Naive thymus-derived CD4-positive, alpha-beta T cell (primary cell): ENCODE results near the gene FAM222A. TPM values are rescaled to one million over a fixed set of nuclear protein-coding genes. Genes with fewer than 3 reads are reported as not detected.
A peak's percentile ranks its signal among the peaks of the same experiment; 100 is the strongest.

Experiments
- ATAC-seq: fragments of 150-1000 bp; cut with Tn5 transposase; 2 replicates; pipeline ENCODE4 v1.10.0; 2021; ENCODE audit warnings: mild to moderate bottlenecking, moderate library complexity
- CTCF ChIA-PET: fragments of 350-600 bp; sonication (Branson Sonifier 250); formaldehyde crosslinking; loops from one replicate; lab custom pipeline; 2021; ENCODE audit warnings: antibody characterized with exemption; lab: Charles Lee
- POLR2A ChIA-PET: fragments of 350-600 bp; sonication (Branson Sonifier 250); formaldehyde crosslinking; loops from one replicate; lab custom pipeline; 2021; ENCODE audit warnings: antibody characterized with exemption, inconsistent platforms; lab: Charles Lee
- DNase-seq, 9 donors: peaks; one replicate each; pipeline versions ENCODE4 v3.0.0 to v3.0.0-alpha.2; 2020 to 2022; ENCODE audit warnings: mixed read lengths in 1 of 9
- H3K27ac ChIP-seq: one replicate; pipeline ENCODE4 v1.7.0; 2013; ENCODE audit warnings: mild to moderate bottlenecking, low read depth, low read length, moderate library complexity
- H3K27me3 ChIP-seq, 2 donors: one replicate each; pipeline ENCODE4 v1.7.0; 2013; ENCODE audit warnings: low read length in 2 of 2, mild to moderate bottlenecking in 2 of 2, moderate library complexity in 2 of 2; ENCODE audit not compliant: control insufficient read depth in 2 of 2, insufficient read depth in 2 of 2
- H3K36me3 ChIP-seq, 3 experiments: 1 replicate in 2 of 3; 2 replicates in 1 of 3; pipeline ENCODE4 v1.7.0; 2013; ENCODE audit warnings: low read length in 3 of 3, mild to moderate bottlenecking in 3 of 3, moderate library complexity in 1 of 3; ENCODE audit not compliant: insufficient read depth in 3 of 3, control insufficient read depth in 2 of 3
- H3K4me1 ChIP-seq, 2 donors: one replicate each; pipeline ENCODE4 v1.7.0; 2013; ENCODE audit warnings: low read length in 2 of 2, mild to moderate bottlenecking in 2 of 2, moderate library complexity in 1 of 2; ENCODE audit not compliant: control insufficient read depth in 2 of 2, insufficient read depth in 2 of 2
- H3K4me3 ChIP-seq: 2 replicates; pipeline ENCODE4 v1.7.0; 2013; ENCODE audit warnings: mild to moderate bottlenecking, low read length
- H3K9me3 ChIP-seq, 3 experiments: 1 replicate in 2 of 3; 2 replicates in 1 of 3; pipeline ENCODE4 v1.7.0; 2013; ENCODE audit warnings: low read length in 3 of 3; ENCODE audit not compliant: control insufficient read depth in 2 of 3
- H3K27ac Mint-ChIP-seq, 9 donors: one replicate each; pipeline ENCODE4 v1.8.0; 2020 to 2022; ENCODE audit warnings: mixed read lengths in 9 of 9, mild to moderate bottlenecking in 8 of 9, moderate library complexity in 5 of 9, inconsistent platforms in 2 of 9
- H3K27me3 Mint-ChIP-seq, 5 donors: one replicate each; pipeline ENCODE4 v1.8.0; 2021 to 2022; ENCODE audit warnings: mixed read lengths in 5 of 5, mild to moderate bottlenecking in 1 of 5
- H3K36me3 Mint-ChIP-seq, 5 donors: one replicate each; pipeline ENCODE4 v1.8.0; 2020 to 2022; ENCODE audit warnings: mixed read lengths in 5 of 5, mild to moderate bottlenecking in 3 of 5, inconsistent platforms in 1 of 5
- H3K4me1 Mint-ChIP-seq, 7 donors: one replicate each; pipeline ENCODE4 v1.8.0; 2020 to 2022; ENCODE audit warnings: mixed read lengths in 7 of 7, mild to moderate bottlenecking in 3 of 7, inconsistent platforms in 1 of 7
- H3K4me3 Mint-ChIP-seq, 10 donors: one replicate each; pipeline ENCODE4 v1.8.0; 2020 to 2022; ENCODE audit warnings: mild to moderate bottlenecking in 10 of 10, mixed read lengths in 10 of 10, moderate library complexity in 6 of 10, inconsistent platforms in 2 of 10
- H3K9me3 Mint-ChIP-seq, 11 donors: one replicate each; pipeline ENCODE4 v1.8.0; 2020 to 2022; ENCODE audit warnings: mixed read lengths in 11 of 11, mild to moderate bottlenecking in 4 of 11, inconsistent platforms in 1 of 11, moderate library complexity in 1 of 11
- intact Hi-C, 2 donors: fragments of 100-400 bp; cut with micrococcal nuclease; formaldehyde crosslinking; loops; one replicate each; pipeline ENCODE4 v1.15.1; 2023
- polyA plus RNA-seq, 2 donors: library from polyadenylated mRNA; unstranded; fragments of 300-500 nt; fragmentation: Illumina TruSeq; gene quantifications; one replicate each; pipeline ENCODE4 v1.2.3, GENCODE V29; 2021
- total RNA-seq, 6 experiments: library from RNA in 5 of 6; stranded (reverse) in 5 of 6; gene quantifications; 1 replicate in 5 of 6; 2 replicates in 1 of 6; pipeline ENCODE4 v1.2.3 and lab custom pipeline; 2021 to 2026

Gene FAM222A
- total and polyA plus RNA-seq, 7 experiments from 2014 or later: 0.08 to 1.6 (median 0.38) TPM

- H3K4me1 ChIP-seq: no peaks in the 10 kb centered on the region
- ATAC-seq: no peak
- no peak for DNase-seq
- H3K27me3 ChIP-seq: no peaks in the 10 kb centered on the region
- Mint-ChIP-seq H3K27ac (no peak overlapping the region), H3K4me1 (peaks cover 0 to 1% (median 0%) of the 10 kb centered on the region in 7 donors), H3K27me3 (peaks cover 0 to 8% (median 0%) of the 10 kb centered on the region in 5 donors), H3K9me3 (no peaks in the 10 kb centered on the region), H3K4me3 (no peak overlapping the region), H3K36me3 (no peaks in the 10 kb centered on the region)
- ChIA-PET POLR2A (no interaction called here), CTCF (no interaction called here)
- no peaks in the 10 kb centered on the region for H3K36me3 ChIP-seq
- H3K4me3 ChIP-seq: no peak overlapping the region
- no peak overlapping the region for H3K27ac ChIP-seq
- no peaks in the 10 kb centered on the region for H3K9me3 ChIP-seq
- intact Hi-C loops: no loop called here
These were observed 100.3 kb downstream of the FAM222A start for GRCh38 chr12:109813810-109814416.

- Mint-ChIP-seq H3K27ac (no peak overlapping the region), H3K4me1 (peaks cover 0 to 1% (median 0%) of the 10 kb centered on the region in 7 donors), H3K36me3 (no peaks in the 10 kb centered on the region), H3K4me3 (no peak overlapping the region), H3K9me3 (no peaks in the 10 kb centered on the region), H3K27me3 (peaks cover 0 to 8% (median 0%) of the 10 kb centered on the region in 5 donors)
- no peak for ATAC-seq
- DNase-seq: no peak
- no peaks in the 10 kb centered on the region for H3K4me1 ChIP-seq
- no peak overlapping the region for H3K27ac ChIP-seq
- intact Hi-C loops: no loop called here
- no peak overlapping the region for H3K4me3 ChIP-seq
- CTCF ChIA-PET: interaction anchor here (0.9 kb wide), 1 partner anchor 30 kb away, joined by 3 read pairs; no protein-coding TSS in a partner anchor
- POLR2A ChIA-PET: no interaction called here
- no peaks in the 10 kb centered on the region for H3K27me3 ChIP-seq
- no peaks in the 10 kb centered on the region for H3K9me3 ChIP-seq
- H3K36me3 ChIP-seq: no peaks in the 10 kb centered on the region
These were observed 101.0 kb downstream of the FAM222A start for GRCh38 chr12:109814600-109815150.

- H3K36me3 Mint-ChIP-seq: no peaks in the 10 kb centered on the region
- intact Hi-C loops: no loop called here
- DNase-seq: no peak
- H3K27me3 Mint-ChIP-seq: peaks cover 0 to 12% (median 0%) of the 10 kb centered on the region in 5 donors
- H3K9me3 Mint-ChIP-seq: no peaks in the 10 kb centered on the region
- Histone ChIP-seq H3K27ac (no peak overlapping the region), H3K4me1 (no peaks in the 10 kb centered on the region), H3K4me3 (no peak overlapping the region), H3K9me3 (no peaks in the 10 kb centered on the region), H3K36me3 (no peaks in the 10 kb centered on the region), H3K27me3 (no peaks in the 10 kb centered on the region)
- ChIA-PET CTCF (interaction anchor here (0.9 kb wide), 1 partner anchor 30 kb away, joined by 3 read pairs; no protein-coding TSS in a partner anchor), POLR2A (no interaction called here)
- H3K4me1 Mint-ChIP-seq: peaks cover 0 to 1% (median 0%) of the 10 kb centered on the region in 7 donors
- H3K27ac Mint-ChIP-seq: no peak overlapping the region
- no peak for ATAC-seq
- H3K4me3 Mint-ChIP-seq: no peak overlapping the region
These were observed 101.6 kb downstream of the FAM222A start for GRCh38 chr12:109815225-109815624.

GRCh38 chr12:109815757-109816617 is 102.4 kb downstream of the FAM222A start:
- Histone ChIP-seq H3K4me1 (no peaks in the 10 kb centered on the region), H3K36me3 (no peaks in the 10 kb centered on the region), H3K9me3 (no peaks in the 10 kb centered on the region), H3K27ac (no peak overlapping the region), H3K27me3 (no peaks in the 10 kb centered on the region), H3K4me3 (no peak overlapping the region)
- ATAC-seq (no peak), DNase-seq (no peak)
- no peaks in the 10 kb centered on the region for H3K36me3 Mint-ChIP-seq
- ChIA-PET POLR2A (no interaction called here), CTCF (no interaction called here)
- intact Hi-C loops: no loop called here
- no peaks in the 10 kb centered on the region for H3K9me3 Mint-ChIP-seq
- H3K4me3 Mint-ChIP-seq: no peak overlapping the region
- H3K27ac Mint-ChIP-seq: no peak overlapping the region
- peaks cover 0 to 12% (median 0%) of the 10 kb centered on the region in 5 donors for H3K27me3 Mint-ChIP-seq
- H3K4me1 Mint-ChIP-seq: peaks cover 0 to 1% (median 0%) of the 10 kb centered on the region in 7 donors

GRCh38 chr12:109816870-109817269 is 103.2 kb downstream of the FAM222A start:
- H3K27me3 Mint-ChIP-seq: peaks cover 0 to 15% (median 0%) of the 10 kb centered on the region in 5 donors
- Histone ChIP-seq H3K9me3 (no peaks in the 10 kb centered on the region), H3K4me1 (no peaks in the 10 kb centered on the region), H3K36me3 (no peaks in the 10 kb centered on the region), H3K4me3 (no peak overlapping the region), H3K27ac (no peak overlapping the region), H3K27me3 (no peaks in the 10 kb centered on the region)
- H3K4me1 Mint-ChIP-seq: peaks cover 0 to 1% (median 0%) of the 10 kb centered on the region in 7 donors
- CTCF ChIA-PET: no interaction called here
- H3K9me3 Mint-ChIP-seq: no peaks in the 10 kb centered on the region
- ATAC-seq (no peak), DNase-seq (no peak)
- no peaks in the 10 kb centered on the region for H3K36me3 Mint-ChIP-seq
- no peak overlapping the region for H3K4me3 Mint-ChIP-seq
- no peak overlapping the region for H3K27ac Mint-ChIP-seq
- POLR2A ChIA-PET: no interaction called here
- intact Hi-C loops: no loop called here

- ChIA-PET POLR2A (no interaction called here), CTCF (no interaction called here)
- DNase-seq (no peak), ATAC-seq (peak; percentile 56)
- Histone ChIP-seq H3K36me3 (no peaks in the 10 kb centered on the region), H3K27ac (no peak overlapping the region), H3K4me3 (no peak overlapping the region), H3K27me3 (no peaks in the 10 kb centered on the region), H3K4me1 (no peaks in the 10 kb centered on the region), H3K9me3 (no peaks in the 10 kb centered on the region)
- intact Hi-C loops: no loop called here
- no peak overlapping the region for H3K27ac Mint-ChIP-seq
- H3K27me3 Mint-ChIP-seq: peaks cover 0 to 16% (median 0%) of the 10 kb centered on the region in 5 donors
- no peak overlapping the region for H3K4me3 Mint-ChIP-seq
- no peaks in the 10 kb centered on the region for H3K36me3 Mint-ChIP-seq
- peaks cover 0 to 1% (median 0%) of the 10 kb centered on the region in 7 donors for H3K4me1 Mint-ChIP-seq
- H3K9me3 Mint-ChIP-seq: no peaks in the 10 kb centered on the region
These were observed 104.1 kb downstream of the FAM222A start for GRCh38 chr12:109817627-109818231.
